ENCODE data around the gene SEL1L3. TPM values are rescaled to one million over a fixed set of nuclear protein-coding genes. Genes with fewer than 3 reads are reported as not detected.
A peak's percentile ranks its signal among the peaks of the same experiment; 100 is the strongest.

SEL1L3 gene
- total RNA-seq, 2 experiments from 2014 or later: 180 to 313 TPM

GRCh38 chr4:25844961-25845712 is 17.7 kb downstream of the SEL1L3 start:
- H3K9me3 ChIP-seq (ENCODE audit: low read length): no peaks in the 10 kb centered on the region
- peaks cover 58% of the 10 kb centered on the region for H4K20me1 ChIP-seq (ENCODE audit: insufficient read depth, low read length)
- H2AFZ ChIP-seq (ENCODE audit: low read length): no peak overlapping the region
- CTCF ChIA-PET (ENCODE audit: unreplicated experiment): no interaction called here
- TF ChIP-seq CTCF (conservative IDR thresholded peaks at IDR 0.05; ENCODE audit: low read length) (no peak), EZH2phosphoT487 (IDR thresholded peaks at IDR 0.05; ENCODE audit: borderline replicate concordance, low read depth, low read length) (no peak)
- H3K27ac ChIP-seq (ENCODE audit: low read depth, low read length, poor library complexity, severe bottlenecking): no peak overlapping the region
- DNase-seq (ENCODE audit: low spot score): no peak
- POLR2A ChIA-PET: no interaction called here
- H3K4me3 ChIP-seq (ENCODE audit: low read depth, low read length, poor library complexity, severe bottlenecking): no peak overlapping the region
- H3K4me1 ChIP-seq (ENCODE audit: insufficient read depth, low read length, poor library complexity, severe bottlenecking): peaks cover 44% of the 10 kb centered on the region
- H3K9me2 ChIP-seq (ENCODE audit: insufficient read depth, low read length): no peaks in the 10 kb centered on the region
- BruUV-seq (replicated peaks): no TSS peak
- peaks cover 99% of the 10 kb centered on the region for H3K36me3 ChIP-seq (ENCODE audit: insufficient read depth, low read length)
- peaks cover 100% of the 10 kb centered on the region for H3K79me2 ChIP-seq (ENCODE audit: insufficient read depth, low read depth, low read length)
- intact Hi-C loops (cut with micrococcal nuclease; ENCODE audit: unreplicated experiment): loop anchor here (5.0 kb wide), 4 partner anchors 82 to 562 kb away; partner anchors contain the start of gene RBPJ
- H3K4me2 ChIP-seq (ENCODE audit: low read length): no peak overlapping the region

GRCh38 chr4:25843340-25844097 is 19.3 kb downstream of the SEL1L3 start:
- CTCF ChIA-PET (ENCODE audit: unreplicated experiment): no interaction called here
- H3K4me2 ChIP-seq (ENCODE audit: low read length): peak overlapping the region; percentile 28; the same call in 1 of the 2 replicates
- TF ChIP-seq CTCF (conservative IDR thresholded peaks at IDR 0.05; ENCODE audit: low read length): no peak
- no peaks in the 10 kb centered on the region for H3K9me2 ChIP-seq (ENCODE audit: insufficient read depth, low read length)
- H3K79me2 ChIP-seq (ENCODE audit: insufficient read depth, low read depth, low read length): peaks cover 100% of the 10 kb centered on the region
- DNase-seq (ENCODE audit: low spot score): no peak
- H3K4me1 ChIP-seq (ENCODE audit: insufficient read depth, low read length, poor library complexity, severe bottlenecking): peaks cover 44% of the 10 kb centered on the region
- no peaks in the 10 kb centered on the region for H3K9me3 ChIP-seq (ENCODE audit: low read length)
- H3K27ac ChIP-seq (ENCODE audit: low read depth, low read length, poor library complexity, severe bottlenecking): no peak overlapping the region
- H4K20me1 ChIP-seq (ENCODE audit: insufficient read depth, low read length): peaks cover 59% of the 10 kb centered on the region
- no TSS peak for BruUV-seq (replicated peaks)
- H3K4me3 ChIP-seq (ENCODE audit: low read depth, low read length, poor library complexity, severe bottlenecking): no peak overlapping the region
- H2AFZ ChIP-seq (ENCODE audit: low read length): no peak overlapping the region
- POLR2A ChIA-PET: interaction anchor here (1.0 kb wide), 1 partner anchor 10 kb away, joined by 3 read pairs; no protein-coding TSS in a partner anchor
- peaks cover 99% of the 10 kb centered on the region for H3K36me3 ChIP-seq (ENCODE audit: insufficient read depth, low read length)
- intact Hi-C loops (cut with micrococcal nuclease; ENCODE audit: unreplicated experiment): loop anchor here (5.0 kb wide), 4 partner anchors 84 to 564 kb away; partner anchors contain the start of gene RBPJ

Data from OCI-LY7 (cell line).